Stomach (tissue), 9 donors: ENCODE measurements around the gene COL1A1. TPM values are rescaled to one million over a fixed set of nuclear protein-coding genes. Genes with fewer than 3 reads are reported as not detected.

Source experiments
- DNase-seq, 2 donors: peaks; one replicate each; pipeline versions ENCODE4 v3.0.0 to v3.0.0-alpha.2; 2013 to 2019
- H3K27ac ChIP-seq, 5 donors: fragments of 200-600 bp in 4 of 5; sonication (generic) in 4 of 5; one replicate each; pipeline ENCODE4 v1.5.1; 2013 to 2019; ENCODE audit warnings: mild to moderate bottlenecking in 1 of 5, moderate library complexity in 1 of 5
- H3K27me3 ChIP-seq, 3 donors: fragments of 200-600 bp; sonication (generic); one replicate each; pipeline ENCODE4 v1.5.1; 2017 to 2019; ENCODE audit warnings: mixed run types in 1 of 3
- H3K36me3 ChIP-seq, 4 donors: fragments of 200-600 bp; sonication (generic); 1 replicate in 3 of 4; 2 replicates in 1 of 4; pipeline ENCODE4 v1.5.1; 2016 to 2019
- H3K4me1 ChIP-seq, 4 donors: fragments of 200-600 bp; sonication (generic); one replicate each; pipeline ENCODE4 v1.5.1; 2016 to 2019
- H3K4me3 ChIP-seq, 4 donors: fragments of 200-600 bp; sonication (generic) in 3 of 4; one replicate each; pipeline ENCODE4 v1.5.1; 2016 to 2019; ENCODE audit warnings: mild to moderate bottlenecking in 1 of 4
- H3K9me3 ChIP-seq, 4 donors: fragments of 200-600 bp; sonication (generic); one replicate each; pipeline ENCODE4 v1.5.1; 2016 to 2019
- CTCF ChIP-seq, 7 experiments: fragments of 450-650 bp in 4 of 7; fragments of 200-600 bp in 3 of 7; sonication (generic) in 3 of 7; IDR thresholded peaks; one replicate each; pipeline ENCODE4 v1.5.1; 2016 to 2019; ENCODE audit warnings: antibody characterized with exemption in 7 of 7, control low read depth in 2 of 7, mild to moderate bottlenecking in 1 of 7
- EP300 ChIP-seq: sonication (generic); formaldehyde crosslinking; IDR thresholded peaks from one replicate; pipeline ENCODE4 v1.6.1; 2017; ENCODE audit warnings: antibody characterized with exemption
- POLR2A ChIP-seq, 4 donors: fragments of 450-650 bp; IDR thresholded peaks; one replicate each; pipeline ENCODE4 v1.6.1; 2016; ENCODE audit warnings: antibody characterized with exemption in 4 of 4, control low read depth in 2 of 4, mild to moderate bottlenecking in 1 of 4, moderate library complexity in 1 of 4
- POLR2AphosphoS5 ChIP-seq, 3 donors: sonication (generic); formaldehyde crosslinking; IDR thresholded peaks; one replicate each; pipeline ENCODE4 v1.6.1; 2016; ENCODE audit warnings: antibody characterized with exemption in 3 of 3
- WGBS, 5 donors: extraction: QIAGEN DNeasy Blood & Tissue Kit in 3 of 5; methylation state at CpG; one replicate each; pipeline versions ENCODE4 v1.1.5 to v1.1.7; 2013 to 2018; 5-methylcytosine and 5-hydroxymethylcytosine counted together
- intact Hi-C: fragments of 100-400 bp; cut with DNase I; formaldehyde crosslinking; loops from one replicate; pipeline ENCODE4 v1.15.1; 2023; ENCODE audit warnings: low total_unique reads
- polyA plus RNA-seq, 3 donors: library from polyadenylated mRNA; stranded (reverse); fragments of 200-250 nt; gene quantifications; one replicate each; pipeline ENCODE4 v1.2.3, GENCODE V29; 2013
- total RNA-seq, 5 donors: library from RNA; depleted of rRNA; stranded (reverse); fragments of >200 nt; gene quantifications; one replicate each; pipeline versions ENCODE4 v1.1.0 to v1.2.3, GENCODE V29; 2014 to 2016
- donor health status: healthy with polysubstance abuse.
- donor health status: Bipolar disorder and iron deficiency.
- donor health status: healthy.

COL1A1 gene
- total and polyA plus RNA-seq, 8 donors, result 17.9 to 1,931 (median 142) TPM

GRCh38 chr17:50218771-50219315 lies 17.4 kb upstream of the COL1A1 start:
- no peaks in the 10 kb centered on the region for H3K36me3 ChIP-seq
- H3K4me3 ChIP-seq, result no peak overlapping the region
- H3K9me3 ChIP-seq, result no peaks in the 10 kb centered on the region
- DNase-seq, result peak in 1 of 2 donors; percentile 47
- H3K27ac ChIP-seq, result peak overlapping the region in 4 of 5 donors; percentile 38 to 93 (median 74)
- intact Hi-C loops, result no loop called here
- 52 to 81% (median 76%) methylated on average over 1 of the region's 1 CpG for WGBS, 5 donors
- H3K27me3 ChIP-seq, result no peaks in the 10 kb centered on the region
- TF ChIP-seq EP300 (no peak), CTCF (IDR thresholded peaks at IDR 0.05) (no peak), POLR2AphosphoS5 (IDR thresholded peaks at IDR 0.05) (no peak), POLR2A (IDR thresholded peaks at IDR 0.05) (no peak)
- peaks cover 0 to 67% (median 29%) of the 10 kb centered on the region in 4 donors for H3K4me1 ChIP-seq

GRCh38 chr17:50218071-50218759 lies 16.8 kb upstream of the COL1A1 start:
- Histone ChIP-seq H3K9me3 (no peaks in the 10 kb centered on the region), H3K36me3 (no peaks in the 10 kb centered on the region), H3K27ac (peak overlapping the region in 4 of 5 donors; percentile 38 to 93 (median 74)), H3K4me3 (no peak overlapping the region), H3K4me1 (peaks cover 0 to 68% (median 29%) of the 10 kb centered on the region in 4 donors), H3K27me3 (no peaks in the 10 kb centered on the region)
- TF ChIP-seq POLR2A (IDR thresholded peaks at IDR 0.05), result no peak
- TF ChIP-seq EP300, result no peak
- no peak for TF ChIP-seq CTCF (IDR thresholded peaks at IDR 0.05)
- peak in 2 of 3 donors; percentile 29 to 55 for TF ChIP-seq POLR2AphosphoS5 (IDR thresholded peaks at IDR 0.05)
- peak in 1 of 2 donors; percentile 56 for DNase-seq
- intact Hi-C loops, result no loop called here
- WGBS, 5 donors, result 50 to 73% (median 62%) methylated on average over 3 of the region's 3 CpGs

GRCh38 chr17:50217591-50217990 lies 16.2 kb upstream of the COL1A1 start:
- H3K4me3 ChIP-seq, result no peak overlapping the region
- no peaks in the 10 kb centered on the region for H3K9me3 ChIP-seq
- no peaks in the 10 kb centered on the region for H3K27me3 ChIP-seq
- H3K27ac ChIP-seq, result peak overlapping the region in 4 of 5 donors; percentile 35 to 93 (median 74)
- intact Hi-C loops, result no loop called here
- TF ChIP-seq POLR2A (IDR thresholded peaks at IDR 0.05) (no peak), EP300 (no peak), CTCF (IDR thresholded peaks at IDR 0.05) (no peak), POLR2AphosphoS5 (IDR thresholded peaks at IDR 0.05) (no peak)
- peaks cover 0 to 68% (median 28%) of the 10 kb centered on the region in 4 donors for H3K4me1 ChIP-seq
- no peak for DNase-seq
- WGBS, 5 donors, result 22 to 59% (median 42%) methylated on average over 3 of the region's 3 CpGs
- H3K36me3 ChIP-seq, result no peaks in the 10 kb centered on the region

- H3K27ac ChIP-seq, result peak overlapping the region in 4 of 5 donors; percentile 32 to 93 (median 46)
- H3K36me3 ChIP-seq, result no peaks in the 10 kb centered on the region
- peaks cover 13 to 67% (median 38%) of the 10 kb centered on the region in 4 donors for H3K4me1 ChIP-seq
- peak in 1 of 2 donors; percentile 49 for DNase-seq
- H3K4me3 ChIP-seq, result no peak overlapping the region
- no peaks in the 10 kb centered on the region for H3K9me3 ChIP-seq
- intact Hi-C loops, result no loop called here
- no peak for TF ChIP-seq EP300
- no peak for TF ChIP-seq POLR2AphosphoS5 (IDR thresholded peaks at IDR 0.05)
- H3K27me3 ChIP-seq, result peaks cover 0 to 10% (median 4%) of the 10 kb centered on the region in 3 donors
- 66 to 84% (median 75%) methylated on average over 8 of the region's 8 CpGs for WGBS, 5 donors
Measured at GRCh38 chr17:50214976-50215760, 13.7 kb upstream of the COL1A1 start.
